Measurements from ENCODE around the gene PTBP1. TPM values are rescaled to one million over a fixed set of nuclear protein-coding genes. Genes with fewer than 3 reads are reported as not detected.

The PTBP1 gene
- total RNA-seq, 4 donors from 2014 or later = 139 to 167 (median 156) TPM

GRCh38 chr19:821825-822503 lies 24.7 kb downstream of the PTBP1 start, which contains the start of gene PLPPR3:
PLPPR3 (minus strand) TSS chr19:821955; CDS start chr19:821559, 396 bp downstream.
- Histone ChIP-seq H3K27me3 (peaks cover 0 to 48% (median 11%) of the 10 kb centered on the region in 4 donors), H3K4me3 (peak within 1 kb of the TSS in 2 of 4 donors; percentile 40 to 55), H3K27ac (no peak within 1 kb of the TSS), H3K4me1 (peaks cover 0 to 16% (median 13%) of the 10 kb centered on the region in 3 donors), H3K9me3 (no peaks in the 10 kb centered on the region), H3K36me3 (no peaks in the 10 kb centered on the region)
- no CpG with 5 or more reads among the region's 86 CpGs for WGBS, 2 donors
- no peak for TF ChIP-seq POLR2A (IDR thresholded peaks at IDR 0.05)
- no peak for TF ChIP-seq CTCF (IDR thresholded peaks at IDR 0.05)
- DNase-seq = no peak
- intact Hi-C loops (cut with DNase I) = no loop called here

GRCh38 chr19:823565-824121 lies 26.4 kb downstream of the PTBP1 start:
- 61 to 73% methylated on average over 4 to 5 of the region's 12 CpGs for WGBS, 2 donors

DNA sequence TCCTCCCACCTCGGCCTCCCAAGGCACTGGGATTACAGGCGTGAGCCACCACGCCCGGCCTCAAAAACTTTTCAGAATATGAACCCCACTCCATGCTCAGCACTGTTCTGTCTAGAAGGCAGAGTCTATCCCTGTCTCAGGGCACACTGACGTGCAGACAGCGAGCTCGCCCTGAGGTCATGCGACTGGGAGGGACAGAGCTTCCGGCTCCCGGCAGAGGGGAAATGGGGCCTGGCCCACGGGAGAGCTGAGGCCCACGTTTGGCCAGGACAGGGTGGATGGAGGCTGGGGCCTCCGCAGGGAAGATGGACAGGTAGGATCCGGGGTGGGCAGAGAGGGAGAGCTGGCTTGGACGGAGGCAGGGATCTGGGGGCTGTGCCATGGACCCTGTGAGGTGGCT lies 27.6 kb downstream of the PTBP1 start:
- no peak for DNase-seq
- H3K27ac ChIP-seq = no peak overlapping the region
- H3K4me1 ChIP-seq = peaks cover 0 to 22% (median 13%) of the 10 kb centered on the region in 3 donors
- TF ChIP-seq CTCF (IDR thresholded peaks at IDR 0.05) (no peak), POLR2A (IDR thresholded peaks at IDR 0.05) (no peak)
- no peaks in the 10 kb centered on the region for H3K9me3 ChIP-seq
- peaks cover 0 to 72% (median 11%) of the 10 kb centered on the region in 4 donors for H3K27me3 ChIP-seq
- no peaks in the 10 kb centered on the region for H3K36me3 ChIP-seq
- intact Hi-C loops (cut with DNase I) = no loop called here
- 62 to 65% methylated on average over 5 to 9 of the region's 15 CpGs for WGBS, 2 donors
- no peak overlapping the region for H3K4me3 ChIP-seq

More at GRCh38 chr19:823565-824121, 26.4 kb downstream of the PTBP1 start:
- Histone ChIP-seq H3K36me3 (no peaks in the 10 kb centered on the region), H3K27me3 (peaks cover 0 to 63% (median 11%) of the 10 kb centered on the region in 4 donors), H3K4me1 (peaks cover 0 to 22% (median 13%) of the 10 kb centered on the region in 3 donors), H3K4me3 (no peak overlapping the region), H3K27ac (no peak overlapping the region), H3K9me3 (no peaks in the 10 kb centered on the region)
- intact Hi-C loops (cut with DNase I) = no loop called here
- no peak for DNase-seq
- TF ChIP-seq CTCF (IDR thresholded peaks at IDR 0.05) (no peak), POLR2A (IDR thresholded peaks at IDR 0.05) (no peak)

DNA sequence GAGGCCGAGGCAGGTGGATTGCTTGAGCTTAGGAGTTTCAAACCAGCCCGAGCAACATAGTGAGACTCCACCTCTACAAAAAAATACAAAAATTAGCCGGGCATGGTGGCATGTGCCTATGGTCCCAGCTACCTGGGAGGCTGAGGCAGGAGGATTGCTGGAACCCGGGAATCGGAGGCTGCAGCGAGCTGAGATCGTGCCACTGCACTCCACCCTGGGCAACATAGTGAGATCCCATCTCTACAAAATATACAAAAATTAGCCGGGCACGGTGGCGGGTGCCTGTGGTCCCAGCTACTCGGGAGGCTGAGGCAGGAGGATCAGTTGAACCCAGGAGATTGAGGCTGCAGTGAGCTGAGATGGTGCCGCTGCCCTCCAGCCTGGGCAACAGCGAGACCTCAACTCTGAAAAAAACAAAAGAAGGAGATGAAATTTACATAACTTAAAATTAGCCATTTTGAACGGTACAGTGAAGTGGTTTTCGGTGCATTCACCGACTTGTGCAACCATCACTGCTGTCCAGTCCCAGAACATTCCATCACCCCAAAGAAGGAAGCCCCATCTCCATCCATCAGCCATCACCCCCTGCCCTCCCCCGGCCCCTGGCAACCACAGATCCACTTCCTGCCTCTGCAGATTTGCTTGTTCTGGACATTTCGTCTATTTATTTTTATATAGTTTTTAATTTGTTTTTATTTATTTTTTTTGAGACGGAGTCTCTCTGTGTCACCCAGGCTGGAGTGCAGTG lies 28.8 kb downstream of the PTBP1 start:
- Histone ChIP-seq H3K4me1 (peaks cover 0 to 22% (median 13%) of the 10 kb centered on the region in 3 donors), H3K27ac (no peak overlapping the region), H3K9me3 (no peaks in the 10 kb centered on the region), H3K4me3 (no peak overlapping the region), H3K27me3 (peaks cover 0 to 80% (median 11%) of the 10 kb centered on the region in 4 donors), H3K36me3 (no peaks in the 10 kb centered on the region)
- no peak for DNase-seq
- 68 to 71% methylated on average over 15 to 17 of the region's 19 CpGs for WGBS, 2 donors
- intact Hi-C loops (cut with DNase I) = no loop called here
- TF ChIP-seq POLR2A (IDR thresholded peaks at IDR 0.05) (no peak), CTCF (IDR thresholded peaks at IDR 0.05) (no peak)

GRCh38 chr19:827314-827709 lies 30.1 kb downstream of the PTBP1 start:
- TF ChIP-seq POLR2A (IDR thresholded peaks at IDR 0.05) (no peak), CTCF (IDR thresholded peaks at IDR 0.05) (no peak)
- H3K4me1 ChIP-seq = peaks cover 0 to 10% (median 1%) of the 10 kb centered on the region in 3 donors
- H3K27ac ChIP-seq = no peak overlapping the region
- no peaks in the 10 kb centered on the region for H3K9me3 ChIP-seq
- peaks cover 0 to 80% (median 5%) of the 10 kb centered on the region in 4 donors for H3K27me3 ChIP-seq
- intact Hi-C loops (cut with DNase I) = no loop called here
- WGBS, 2 donors = 85 to 86% methylated on average over 10 of the region's 11 CpGs
- H3K4me3 ChIP-seq = no peak overlapping the region
- no peak for DNase-seq
- H3K36me3 ChIP-seq = no peaks in the 10 kb centered on the region

Measured in esophagus squamous epithelium (tissue), 5 donors.